ENCODE results near the gene NFXL1.
A peak's percentile ranks its signal among the peaks of the same experiment; 100 is the strongest.

NFXL1 gene

GRCh38 chr4:47824840-47825239, 89.5 kb downstream of the NFXL1 start:
- DNase-seq (ENCODE audit: insufficient read length, low spot score) (no peak), FAIRE-seq (no peak)
- TF ChIP-seq POLR2A (IDR thresholded peaks at IDR 0.05; ENCODE audit: low read depth, low read length) (no peak), PAX5 (IDR thresholded peaks at IDR 0.05; ENCODE audit: insufficient read depth, low read length, severe bottlenecking) (no peak), POLR2AphosphoS5 (IDR thresholded peaks at IDR 0.05; ENCODE audit: low read depth, low read length) (no peak), TAF1 (IDR thresholded peaks at IDR 0.05; ENCODE audit: low read depth, low read length) (no peak), POU2F2 (IDR thresholded peaks at IDR 0.05; ENCODE audit: low read depth, low read length) (no peak), SPI1 (IDR thresholded peaks at IDR 0.05; ENCODE audit: low read depth, low read length) (no peak)

GRCh38 chr4:47819178-47819577, 95.2 kb downstream of the NFXL1 start:
- FAIRE-seq (no peak), DNase-seq (ENCODE audit: insufficient read length, low spot score) (no peak)
- TF ChIP-seq SPI1 (IDR thresholded peaks at IDR 0.05; ENCODE audit: low read depth, low read length) (no peak), POLR2A (IDR thresholded peaks at IDR 0.05; ENCODE audit: low read depth, low read length) (no peak), POLR2AphosphoS5 (IDR thresholded peaks at IDR 0.05; ENCODE audit: low read depth, low read length) (no peak), PAX5 (IDR thresholded peaks at IDR 0.05; ENCODE audit: insufficient read depth, low read length, severe bottlenecking) (no peak), TAF1 (IDR thresholded peaks at IDR 0.05; ENCODE audit: low read depth, low read length) (no peak), POU2F2 (IDR thresholded peaks at IDR 0.05; ENCODE audit: low read depth, low read length) (no peak)

GRCh38 chr4:47817275-47817674, 97.1 kb downstream of the NFXL1 start:
- TF ChIP-seq POU2F2 (IDR thresholded peaks at IDR 0.05; ENCODE audit: low read depth, low read length) (no peak), PAX5 (IDR thresholded peaks at IDR 0.05; ENCODE audit: insufficient read depth, low read length, severe bottlenecking) (no peak), POLR2AphosphoS5 (IDR thresholded peaks at IDR 0.05; ENCODE audit: low read depth, low read length) (no peak), TAF1 (IDR thresholded peaks at IDR 0.05; ENCODE audit: low read depth, low read length) (no peak), POLR2A (IDR thresholded peaks at IDR 0.05; ENCODE audit: low read depth, low read length) (no peak), SPI1 (IDR thresholded peaks at IDR 0.05; ENCODE audit: low read depth, low read length) (no peak)
- FAIRE-seq (no peak), DNase-seq (ENCODE audit: insufficient read length, low spot score) (no peak)

GRCh38 chr4:47816748-47817147, 97.6 kb downstream of the NFXL1 start:
- TF ChIP-seq POLR2AphosphoS5 (IDR thresholded peaks at IDR 0.05; ENCODE audit: low read depth, low read length) (no peak), PAX5 (IDR thresholded peaks at IDR 0.05; ENCODE audit: insufficient read depth, low read length, severe bottlenecking) (no peak), SPI1 (IDR thresholded peaks at IDR 0.05; ENCODE audit: low read depth, low read length) (no peak), POLR2A (IDR thresholded peaks at IDR 0.05; ENCODE audit: low read depth, low read length) (no peak), POU2F2 (IDR thresholded peaks at IDR 0.05; ENCODE audit: low read depth, low read length) (no peak), TAF1 (IDR thresholded peaks at IDR 0.05; ENCODE audit: low read depth, low read length) (no peak)
- FAIRE-seq: peak; percentile 38
- DNase-seq (ENCODE audit: insufficient read length, low spot score): no peak

- DNase-seq (ENCODE audit: insufficient read length, low spot score) (no peak), FAIRE-seq (no peak)
- TF ChIP-seq TAF1 (IDR thresholded peaks at IDR 0.05; ENCODE audit: low read depth, low read length) (no peak), POLR2A (IDR thresholded peaks at IDR 0.05; ENCODE audit: low read depth, low read length) (no peak), POU2F2 (IDR thresholded peaks at IDR 0.05; ENCODE audit: low read depth, low read length) (no peak), PAX5 (IDR thresholded peaks at IDR 0.05; ENCODE audit: insufficient read depth, low read length, severe bottlenecking) (no peak), POLR2AphosphoS5 (IDR thresholded peaks at IDR 0.05; ENCODE audit: low read depth, low read length) (no peak), SPI1 (IDR thresholded peaks at IDR 0.05; ENCODE audit: low read depth, low read length) (no peak)
These were observed 99.6 kb downstream of the NFXL1 start for GRCh38 chr4:47814618-47815295.

- FAIRE-seq (no peak), DNase-seq (ENCODE audit: insufficient read length, low spot score) (no peak)
- TF ChIP-seq POLR2AphosphoS5 (IDR thresholded peaks at IDR 0.05; ENCODE audit: low read depth, low read length) (no peak), SPI1 (IDR thresholded peaks at IDR 0.05; ENCODE audit: low read depth, low read length) (no peak), PAX5 (IDR thresholded peaks at IDR 0.05; ENCODE audit: insufficient read depth, low read length, severe bottlenecking) (no peak), POU2F2 (IDR thresholded peaks at IDR 0.05; ENCODE audit: low read depth, low read length) (no peak), TAF1 (IDR thresholded peaks at IDR 0.05; ENCODE audit: low read depth, low read length) (no peak), POLR2A (IDR thresholded peaks at IDR 0.05; ENCODE audit: low read depth, low read length) (no peak)
These were observed 104.7 kb downstream of the NFXL1 start for GRCh38 chr4:47809654-47810203.

- DNase-seq (ENCODE audit: insufficient read length, low spot score): no peak
- FAIRE-seq: no peak
- no peak for TF ChIP-seq PAX5 (IDR thresholded peaks at IDR 0.05; ENCODE audit: insufficient read depth, low read length, severe bottlenecking)
- no peak for TF ChIP-seq POLR2AphosphoS5 (IDR thresholded peaks at IDR 0.05; ENCODE audit: low read depth, low read length)
- TF ChIP-seq POU2F2 (IDR thresholded peaks at IDR 0.05; ENCODE audit: low read depth, low read length): no peak
These were observed 109.8 kb downstream of the NFXL1 start for GRCh38 chr4:47804598-47804997.

GRCh38 chr4:47801481-47802002, 112.8 kb downstream of the NFXL1 start:
- TF ChIP-seq SPI1 (IDR thresholded peaks at IDR 0.05; ENCODE audit: low read depth, low read length) (no peak), TAF1 (IDR thresholded peaks at IDR 0.05; ENCODE audit: low read depth, low read length) (no peak), POU2F2 (IDR thresholded peaks at IDR 0.05; ENCODE audit: low read depth, low read length) (no peak), PAX5 (IDR thresholded peaks at IDR 0.05; ENCODE audit: insufficient read depth, low read length, severe bottlenecking) (no peak), POLR2AphosphoS5 (IDR thresholded peaks at IDR 0.05; ENCODE audit: low read depth, low read length) (no peak), POLR2A (IDR thresholded peaks at IDR 0.05; ENCODE audit: low read depth, low read length) (no peak)
- DNase-seq (ENCODE audit: insufficient read length, low spot score) (no peak), FAIRE-seq (no peak)

GRCh38 chr4:47798165-47798564, 116.2 kb downstream of the NFXL1 start:
- TF ChIP-seq SPI1 (IDR thresholded peaks at IDR 0.05; ENCODE audit: low read depth, low read length): no peak
- no peak for TF ChIP-seq PAX5 (IDR thresholded peaks at IDR 0.05; ENCODE audit: insufficient read depth, low read length, severe bottlenecking)
- no peak for TF ChIP-seq POLR2AphosphoS5 (IDR thresholded peaks at IDR 0.05; ENCODE audit: low read depth, low read length)
- TF ChIP-seq TAF1 (IDR thresholded peaks at IDR 0.05; ENCODE audit: low read depth, low read length): no peak
- no peak for TF ChIP-seq POU2F2 (IDR thresholded peaks at IDR 0.05; ENCODE audit: low read depth, low read length)
- no peak for TF ChIP-seq POLR2A (IDR thresholded peaks at IDR 0.05; ENCODE audit: low read depth, low read length)
- DNase-seq (ENCODE audit: insufficient read length, low spot score) (no peak), FAIRE-seq (no peak)

Measured in GM12891 (cell line).